ENCODE data around the gene HES1.
"Not testable (repeated sequence)": the region's sequence is repeated elsewhere in the genome, so short reads cannot be mapped to it uniquely, and the experiment has no call there.

The HES1 gene

DNA sequence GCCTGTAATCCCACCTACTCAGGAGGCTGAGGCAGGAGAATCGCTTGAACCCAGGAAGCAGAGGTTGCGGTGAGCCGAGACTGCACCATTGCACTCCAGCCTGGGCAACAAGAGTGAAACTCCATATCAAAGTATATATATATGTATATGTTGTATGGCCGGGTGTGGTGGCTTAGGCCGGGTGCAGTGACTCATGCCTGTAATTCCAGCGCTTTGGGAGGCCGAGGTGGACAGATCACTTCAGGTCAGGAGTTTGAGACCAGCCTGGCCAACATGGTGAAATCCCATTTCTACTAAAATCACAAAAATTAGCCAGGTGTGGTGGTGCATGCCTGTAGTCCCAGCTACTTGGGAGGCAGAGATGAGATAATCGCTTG lies 7.0 kb upstream of the HES1 start:
- DNase-seq = not testable (repeated sequence)

DNA sequence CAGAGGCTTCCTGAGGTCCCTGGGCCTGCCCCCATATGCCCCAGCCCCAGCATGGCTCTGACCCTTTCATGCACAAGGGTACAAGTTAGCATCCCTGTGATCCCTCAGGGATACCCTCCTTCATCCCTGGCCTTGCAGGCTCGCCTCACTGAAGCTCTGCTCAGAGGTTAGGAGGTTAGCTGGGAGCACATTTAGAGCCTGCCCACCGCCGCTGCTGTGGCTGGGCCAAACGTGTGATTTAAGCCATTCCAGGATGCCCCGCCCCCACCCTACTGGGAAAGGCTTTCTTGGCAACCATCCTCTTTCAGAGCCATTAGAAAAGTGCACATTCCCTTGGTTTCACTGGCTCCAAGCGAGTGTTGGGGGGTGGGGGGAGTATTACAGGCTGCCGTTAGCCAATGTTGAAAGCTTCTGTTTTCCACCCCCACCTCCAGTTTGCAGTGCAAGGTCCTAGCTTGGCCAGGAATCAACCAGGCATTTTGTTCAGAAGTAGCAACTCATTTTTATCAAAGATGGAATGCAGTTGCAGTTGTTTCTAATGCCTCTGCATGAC lies 6.3 kb upstream of the HES1 start:
- no peak for DNase-seq

DNA sequence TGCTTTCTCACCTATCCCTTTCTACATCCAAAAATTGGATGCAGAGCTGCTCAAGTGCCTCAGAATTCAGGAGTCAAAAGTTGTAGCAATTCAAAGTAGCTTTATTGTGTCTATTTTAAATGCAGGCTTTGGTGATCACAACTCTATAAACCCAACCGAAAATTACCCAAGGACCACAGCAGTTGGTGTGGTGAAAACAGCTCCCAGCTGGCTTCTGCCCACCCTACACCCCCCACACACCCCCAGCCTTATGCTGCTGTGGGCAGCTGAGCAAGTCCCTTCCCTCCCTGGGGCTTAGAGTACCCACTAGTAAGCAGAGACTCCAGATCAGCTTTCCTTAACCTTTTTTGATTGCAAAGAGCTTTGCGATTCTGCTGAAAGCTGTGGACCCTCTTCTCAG lies 5.8 kb upstream of the HES1 start:
- DNase-seq = no peak

DNA sequence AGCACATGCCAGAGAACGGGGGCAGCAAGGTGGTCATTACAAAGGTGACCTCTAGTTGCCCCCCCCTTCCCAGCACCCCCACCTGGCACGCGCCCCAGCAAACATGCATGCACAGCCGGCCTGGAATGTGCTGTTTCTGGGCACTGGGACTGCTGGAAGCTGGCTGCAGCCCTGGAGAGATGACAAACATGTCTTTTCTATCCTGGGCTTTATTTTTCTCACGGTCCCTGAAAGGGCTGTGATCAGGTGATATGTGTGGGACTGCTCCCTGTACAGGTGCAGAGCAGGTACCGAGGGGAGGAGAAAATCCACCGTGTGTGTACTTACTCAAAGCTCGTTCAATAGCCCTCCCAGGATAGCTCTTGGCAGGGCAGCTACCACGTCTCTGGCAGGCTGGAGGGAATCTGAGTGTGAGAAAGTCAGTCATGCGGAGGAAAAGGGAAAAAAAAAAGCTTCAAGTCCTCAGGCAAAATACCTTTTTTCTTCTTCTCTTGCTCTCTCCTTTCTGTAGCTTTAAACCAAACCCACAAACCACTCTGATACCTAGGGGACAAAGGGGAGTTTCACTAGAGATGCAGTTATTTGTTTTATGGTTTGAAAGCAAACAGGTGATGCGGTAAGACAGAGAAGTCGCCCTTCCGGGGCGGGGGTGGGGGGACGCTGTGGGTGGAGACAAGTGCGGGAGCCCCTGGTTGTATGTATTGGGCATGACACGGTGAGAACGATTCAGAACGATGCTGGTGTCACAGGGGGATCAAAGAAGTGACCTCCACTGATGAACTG lies 5.0 kb upstream of the HES1 start:
- DNase-seq = no peak

DNA sequence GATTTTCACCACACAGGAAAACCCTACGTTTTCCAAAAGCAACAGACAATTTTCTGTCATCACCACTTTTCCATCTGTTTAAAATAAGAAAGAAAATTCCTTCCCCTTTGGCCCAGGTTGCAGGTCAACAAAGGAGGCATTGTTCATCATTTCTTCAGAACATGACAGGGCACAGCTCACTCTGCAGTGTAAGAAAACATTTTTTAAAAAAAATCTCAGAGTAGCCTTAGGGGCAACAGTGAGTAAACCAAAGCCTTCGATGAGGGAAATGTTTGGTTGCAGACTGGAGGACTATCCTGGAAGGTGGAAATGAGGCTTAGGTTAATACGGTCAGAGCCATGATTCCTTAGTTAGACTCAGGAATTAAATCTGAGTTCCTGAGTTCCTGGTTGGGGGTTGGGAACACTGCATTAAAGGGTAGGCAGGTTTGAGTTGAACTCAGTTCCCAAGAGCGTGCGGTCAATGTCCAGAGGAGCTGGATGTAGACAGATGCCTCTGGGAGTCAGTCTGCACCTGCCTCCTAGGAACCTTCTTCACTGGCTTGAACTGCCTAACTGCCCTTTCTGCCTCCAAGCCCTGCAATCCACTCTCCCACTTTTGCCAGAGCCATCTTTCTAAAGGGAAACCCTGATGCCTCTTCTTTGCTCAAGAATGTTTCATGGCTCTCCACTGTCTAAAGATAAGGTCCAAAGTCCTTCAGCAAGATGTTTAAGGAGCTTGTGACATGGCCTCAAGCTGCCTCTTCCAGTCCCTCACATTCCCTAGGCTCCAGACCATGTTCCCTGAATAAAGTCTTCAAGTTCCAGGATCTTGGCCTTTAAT lies 3.3 kb upstream of the HES1 start:
- no peak for DNase-seq

DNA sequence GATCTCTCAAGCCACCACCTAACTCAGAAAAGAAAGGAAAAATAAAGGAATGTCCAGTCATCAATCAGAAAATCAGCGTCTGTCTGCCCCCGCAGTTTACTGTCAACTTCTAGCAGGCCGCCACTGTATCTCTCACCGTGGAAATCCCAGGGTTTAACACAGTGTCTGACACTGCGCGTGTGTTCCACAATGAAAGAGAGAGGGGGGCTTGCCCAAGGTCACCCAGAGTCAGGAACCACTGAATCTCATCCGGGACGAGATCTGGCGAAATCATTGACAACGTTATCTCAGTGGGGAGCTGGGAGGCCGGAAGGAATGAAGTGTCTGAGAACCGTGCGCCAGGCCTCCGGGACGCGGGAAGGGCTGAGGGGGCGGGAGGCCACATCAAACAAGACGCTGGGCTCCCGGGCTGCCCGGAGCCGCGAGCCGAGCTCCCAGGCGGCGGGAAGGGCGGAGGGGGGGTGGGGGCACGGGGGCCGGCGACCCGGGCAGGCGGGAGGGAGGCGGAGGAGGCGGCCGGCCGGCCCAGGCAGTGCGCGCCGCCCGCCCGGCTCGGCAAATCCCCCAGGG lies 2.2 kb upstream of the HES1 start:
- peak; percentile 60 for DNase-seq

DNA sequence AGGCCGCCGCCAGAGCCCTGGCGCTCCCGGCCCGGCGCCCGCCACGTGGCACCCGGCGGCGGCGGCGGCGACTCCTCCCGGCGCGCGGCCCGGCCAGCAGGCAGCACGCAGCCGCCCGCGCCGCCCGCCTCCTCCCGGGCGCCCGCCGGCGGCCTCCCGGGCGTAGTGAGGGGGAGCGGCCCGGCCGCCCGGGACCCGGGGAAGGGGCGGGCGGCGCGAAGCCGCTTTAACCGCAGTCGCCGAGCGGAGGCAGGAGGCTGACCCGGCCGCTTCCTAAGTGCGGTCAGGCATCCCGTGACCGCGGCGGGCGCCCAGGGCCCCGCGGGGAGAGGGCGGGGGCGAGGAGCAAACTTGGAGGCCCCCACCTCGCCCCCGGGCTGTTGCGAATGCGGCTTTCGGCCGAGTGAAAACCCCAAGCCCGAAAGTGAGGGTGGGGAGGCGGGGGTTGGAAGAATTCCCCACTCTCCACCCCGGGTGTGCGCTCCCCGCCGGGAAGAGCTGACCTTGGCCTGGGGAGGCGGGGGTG lies 1.7 kb upstream of the HES1 start:
- peak; percentile 76 for DNase-seq

DNA sequence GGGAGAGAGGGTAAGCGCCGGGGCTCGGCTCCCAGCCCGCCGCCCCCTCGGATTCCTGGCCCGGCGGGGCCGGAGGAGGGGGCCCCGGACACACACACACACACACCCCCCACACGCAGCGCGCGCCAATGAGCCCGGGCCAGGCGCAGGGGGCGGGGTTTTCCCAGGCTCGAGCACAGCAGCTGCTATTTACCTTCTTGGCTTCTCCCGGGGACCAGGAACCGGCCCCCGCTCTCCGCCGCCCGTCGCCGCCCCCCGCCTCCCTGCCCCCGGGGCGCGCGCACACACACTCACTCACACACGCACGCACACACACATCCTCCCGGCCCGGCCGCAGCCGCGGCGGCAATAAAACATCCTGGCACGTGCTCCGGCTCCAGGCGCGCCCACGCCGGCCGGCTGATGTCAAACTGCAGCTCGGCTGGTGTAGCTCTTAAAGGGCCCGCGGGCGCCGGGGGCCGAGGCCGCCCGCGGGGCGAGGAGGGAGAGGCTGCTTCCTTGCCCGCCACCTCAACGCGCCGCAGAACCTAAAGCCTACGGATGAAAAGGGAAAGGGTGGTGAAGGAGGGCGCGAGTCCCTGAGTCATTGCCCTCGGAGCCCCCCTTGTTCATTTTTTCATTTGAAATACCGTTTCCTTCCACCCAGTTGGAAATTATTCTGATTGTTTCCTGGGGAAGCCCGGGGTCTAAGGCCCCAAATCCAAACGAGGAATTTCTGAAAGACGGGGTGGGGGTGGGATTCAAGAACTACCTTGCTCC lies 1.0 kb upstream of the HES1 start:
- DNase-seq = peak; percentile 89

DNA sequence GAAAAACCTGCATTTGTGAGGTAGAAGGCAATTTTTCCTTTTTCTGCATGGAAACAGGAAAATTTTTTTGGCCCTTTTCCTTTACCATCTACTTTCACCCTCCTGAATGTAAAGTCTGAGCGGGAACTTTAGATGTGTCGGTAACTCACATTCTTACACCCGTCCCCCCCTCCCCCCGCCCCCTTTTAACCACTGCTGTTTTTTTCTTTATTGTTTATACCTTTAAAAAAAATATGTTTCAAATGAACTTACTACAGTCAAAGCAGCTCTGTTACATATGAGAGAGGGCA lies 487 bp upstream of the HES1 start:
- DNase-seq = no peak

DNA sequence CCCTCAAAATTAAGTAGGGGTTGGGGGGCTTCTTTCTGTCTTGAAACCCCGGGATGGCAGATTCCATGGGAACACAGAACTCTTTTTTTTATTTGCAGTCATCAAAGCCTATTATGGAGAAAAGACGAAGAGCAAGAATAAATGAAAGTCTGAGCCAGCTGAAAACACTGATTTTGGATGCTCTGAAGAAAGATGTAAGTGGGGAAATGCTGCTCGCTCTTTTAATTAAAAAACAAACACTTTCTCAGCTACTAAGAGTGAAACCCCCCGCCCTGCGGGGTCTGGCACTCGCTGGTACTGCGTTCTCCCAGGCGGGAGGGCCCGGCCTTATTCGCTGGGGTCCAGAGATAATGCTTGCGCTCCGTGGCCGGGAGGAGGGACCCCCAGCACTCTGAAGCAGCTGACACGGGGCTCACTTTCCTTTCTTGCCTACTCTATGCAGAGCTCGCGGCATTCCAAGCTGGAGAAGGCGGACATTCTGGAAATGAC lies 615 bp downstream of the HES1 start:
- DNase-seq = no peak

DNA sequence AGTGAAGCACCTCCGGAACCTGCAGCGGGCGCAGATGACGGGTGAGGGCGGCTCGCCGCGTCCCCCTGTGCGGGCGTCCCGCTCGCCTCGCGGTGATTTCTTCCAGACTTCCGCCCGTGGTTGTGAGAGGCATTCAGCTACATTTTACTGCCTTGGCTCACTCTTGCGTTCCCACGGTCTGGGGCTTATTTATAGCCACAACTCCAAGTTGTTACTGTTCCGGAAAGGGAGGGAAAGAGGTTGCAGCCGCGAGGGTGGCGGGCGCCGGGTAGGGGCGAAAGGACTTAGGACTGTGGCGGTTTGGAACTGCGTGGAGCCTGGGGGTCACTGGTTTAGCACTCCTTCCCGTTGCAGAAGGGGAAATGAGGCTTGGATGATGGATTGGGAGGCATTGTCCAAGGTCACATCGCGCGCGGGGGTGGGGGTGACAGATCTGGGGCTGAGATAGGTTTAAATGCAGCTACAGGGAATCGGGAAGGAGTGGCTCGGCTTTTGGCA lies 1.1 kb downstream of the HES1 start:
- DNase-seq = peak; percentile 48

DNA sequence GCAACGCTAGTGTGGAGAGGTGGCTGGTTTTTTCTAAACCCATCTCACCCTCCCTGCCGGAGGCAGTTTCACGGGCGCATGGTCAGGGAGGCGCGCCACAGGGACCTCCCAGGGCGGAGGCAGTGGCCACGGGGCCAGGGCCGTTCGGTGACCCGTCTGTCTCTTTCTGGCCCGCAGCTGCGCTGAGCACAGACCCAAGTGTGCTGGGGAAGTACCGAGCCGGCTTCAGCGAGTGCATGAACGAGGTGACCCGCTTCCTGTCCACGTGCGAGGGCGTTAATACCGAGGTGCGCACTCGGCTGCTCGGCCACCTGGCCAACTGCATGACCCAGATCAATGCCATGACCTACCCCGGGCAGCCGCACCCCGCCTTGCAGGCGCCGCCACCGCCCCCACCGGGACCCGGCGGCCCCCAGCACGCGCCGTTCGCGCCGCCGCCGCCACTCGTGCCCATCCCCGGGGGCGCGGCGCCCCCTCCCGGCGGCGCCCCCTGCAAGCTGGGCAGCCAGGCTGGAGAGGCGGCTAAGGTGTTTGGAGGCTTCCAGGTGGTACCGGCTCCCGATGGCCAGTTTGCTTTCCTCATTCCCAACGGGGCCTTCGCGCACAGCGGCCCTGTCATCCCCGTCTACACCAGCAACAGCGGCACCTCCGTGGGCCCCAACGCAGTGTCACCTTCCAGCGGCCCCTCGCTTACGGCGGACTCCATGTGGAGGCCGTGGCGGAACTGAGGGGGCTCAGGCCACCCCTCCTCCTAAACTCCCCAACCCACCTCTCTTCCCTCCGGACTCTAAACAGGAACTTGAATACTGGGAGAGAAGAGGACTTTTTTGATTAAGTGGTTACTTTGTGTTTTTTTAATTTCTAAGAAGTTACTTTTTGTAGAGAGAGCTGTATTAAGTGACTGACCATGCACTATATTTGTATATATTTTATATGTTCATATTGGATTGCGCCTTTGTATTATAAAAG lies 1.8 kb downstream of the HES1 start:
- DNase-seq = peak; percentile 62

DNA sequence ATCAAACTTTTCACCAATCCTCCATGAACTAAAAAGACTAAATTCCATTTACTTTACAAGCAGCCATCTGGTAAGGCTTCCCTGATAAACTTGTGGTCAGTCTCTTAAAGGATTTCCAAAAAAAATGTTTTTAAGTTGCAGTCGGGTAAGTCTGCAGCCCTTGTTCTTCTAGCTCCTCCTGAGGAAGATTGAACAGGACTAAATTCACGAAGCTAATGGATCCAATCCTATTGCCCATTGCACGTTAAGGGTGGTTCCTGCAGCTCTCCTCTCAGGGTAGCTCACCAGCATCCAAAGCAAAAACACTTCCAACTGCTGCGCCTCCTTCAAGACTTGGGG lies 2.8 kb downstream of the HES1 start:
- no peak for DNase-seq

DNA sequence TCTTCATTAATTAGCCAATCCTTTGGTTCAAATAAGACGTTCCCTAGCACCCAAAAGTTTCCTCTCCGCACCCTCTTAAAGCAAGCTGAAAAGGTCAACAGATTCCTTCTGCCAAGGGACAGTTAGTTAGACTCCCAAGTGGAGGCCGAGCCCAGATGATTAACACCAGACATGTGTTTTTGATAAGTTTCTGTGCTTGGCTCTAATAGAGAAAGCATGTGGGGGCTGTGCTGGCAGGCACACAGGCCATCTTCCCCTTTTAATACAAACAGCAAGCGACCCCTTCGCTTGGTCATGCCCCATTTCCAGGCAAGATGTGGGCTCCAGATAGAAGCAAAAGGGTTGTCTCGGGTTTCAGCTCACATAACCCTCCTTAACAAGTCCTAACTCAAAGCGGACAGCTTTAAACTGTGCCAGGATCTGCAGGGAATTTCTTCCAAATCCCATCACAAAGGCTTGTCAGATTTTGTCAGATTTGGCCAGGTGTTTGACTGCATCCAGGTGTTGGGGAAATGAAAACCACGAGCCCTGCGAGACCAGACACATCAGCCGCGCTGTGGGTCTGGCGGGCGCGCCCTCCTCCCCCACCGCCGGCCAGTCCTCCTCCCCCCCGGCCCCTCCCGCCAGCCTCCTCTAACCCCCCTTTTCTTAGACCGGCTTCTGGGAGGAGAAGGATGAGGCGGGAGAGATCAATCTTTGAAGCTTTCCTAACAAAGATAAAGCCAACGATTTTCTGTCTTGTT lies 3.3 kb downstream of the HES1 start:
- DNase-seq = no peak

DNA sequence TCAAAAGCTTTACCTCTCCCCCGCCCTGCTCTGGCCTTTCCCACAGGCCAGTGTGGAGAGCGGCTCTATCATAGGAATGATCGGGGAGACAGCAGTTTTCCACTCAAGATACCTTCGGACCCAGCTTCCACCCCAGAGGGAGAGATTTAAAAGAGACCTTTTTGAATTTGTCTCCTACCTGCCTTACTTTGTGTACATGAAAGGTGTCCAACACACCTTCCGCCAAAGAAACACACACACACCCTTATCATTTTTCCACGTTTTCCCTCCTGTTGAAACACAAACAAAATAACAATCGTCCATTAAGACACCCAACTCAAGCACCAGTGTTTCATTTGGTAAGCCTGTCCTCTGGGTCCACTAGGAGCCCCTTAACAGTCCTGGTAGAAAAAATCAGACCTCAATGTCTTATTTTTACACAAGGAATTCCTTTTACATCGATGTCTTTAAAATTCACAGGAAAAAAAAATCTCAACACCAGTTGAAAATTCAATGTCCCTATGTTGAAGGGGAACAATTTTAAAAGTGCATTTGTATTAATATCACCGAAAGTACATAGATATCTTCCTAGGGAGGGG lies 4.0 kb downstream of the HES1 start:
- no peak for DNase-seq

DNA sequence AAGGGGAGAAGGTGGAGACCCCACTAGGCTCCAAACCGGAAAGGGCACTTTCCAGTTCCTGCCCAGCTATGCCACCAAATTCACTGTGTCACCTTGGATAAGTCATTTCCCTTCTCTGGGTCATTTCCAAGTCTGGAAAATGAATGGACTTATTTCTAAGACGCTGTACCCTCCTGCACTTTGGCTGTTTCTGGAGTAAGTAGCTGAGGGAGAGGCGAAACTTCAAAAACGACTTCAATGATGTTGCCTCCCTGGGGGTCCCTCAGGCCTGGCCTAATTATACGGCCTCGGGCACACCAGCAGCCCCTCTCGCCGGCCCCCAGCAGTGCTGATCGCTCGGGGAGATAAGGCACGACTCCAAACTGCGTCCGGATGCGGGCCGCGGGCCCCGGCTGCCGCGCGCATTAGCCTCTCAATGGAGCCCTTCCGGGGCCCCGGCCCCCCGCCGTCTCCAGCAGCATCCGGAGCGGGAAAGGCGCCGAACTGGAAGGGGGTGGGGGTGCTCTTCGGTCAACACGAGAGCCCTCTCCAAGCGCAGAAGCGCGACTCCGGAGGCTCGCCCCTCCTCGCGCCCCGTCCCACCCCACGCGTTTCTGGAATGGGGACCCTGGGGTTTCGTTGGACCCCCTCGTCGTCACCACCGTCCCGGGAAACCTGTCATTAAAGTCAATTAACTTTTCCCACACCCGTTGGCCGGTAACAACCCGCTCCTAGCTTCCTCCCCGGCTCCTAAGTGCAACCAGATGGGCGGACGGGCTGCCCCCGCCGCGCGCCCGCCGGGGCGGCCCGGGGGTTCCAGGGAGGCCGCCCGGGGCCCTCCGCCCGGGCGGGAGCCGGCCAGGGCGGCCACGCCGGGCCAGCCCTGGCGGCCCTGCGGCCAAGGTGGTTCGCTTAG lies 4.8 kb downstream of the HES1 start:
- peak; percentile 58 for DNase-seq

DNA sequence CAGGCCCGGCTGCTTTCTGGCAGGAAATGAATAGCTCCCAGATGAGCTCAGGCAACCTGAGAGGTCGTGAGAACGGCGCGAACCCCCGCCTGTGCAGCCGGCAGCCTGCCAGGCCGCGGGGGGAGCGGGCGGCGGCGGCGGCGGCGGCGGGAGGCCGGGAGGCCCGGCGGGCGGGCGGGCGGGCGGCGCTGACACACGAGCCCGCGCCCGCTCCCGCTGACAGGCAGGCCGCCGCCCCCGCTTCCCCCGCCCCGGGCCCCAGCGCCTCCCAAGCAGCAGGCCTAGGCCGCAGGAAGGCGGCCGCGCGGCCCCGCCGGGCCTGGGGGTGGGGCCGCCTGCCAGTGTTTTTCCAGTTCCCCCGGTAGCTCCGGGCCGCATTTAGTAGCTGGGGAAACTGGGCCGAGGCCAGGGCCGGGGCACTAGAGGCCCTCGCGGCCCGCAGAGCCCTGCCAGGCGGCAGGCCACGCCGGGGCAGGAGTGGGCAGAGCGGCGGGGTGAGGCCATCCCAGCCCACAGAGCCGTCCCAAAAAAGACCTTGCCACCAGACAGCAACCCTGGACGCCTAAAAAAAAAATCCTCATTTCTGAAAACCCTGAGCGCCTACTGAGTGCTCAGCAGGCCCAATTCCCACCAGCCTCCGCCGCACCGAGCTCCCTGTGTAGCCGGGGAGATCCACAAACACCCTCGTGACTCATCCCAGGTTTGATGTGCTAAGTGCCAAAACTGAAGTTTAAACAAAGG lies 5.6 kb downstream of the HES1 start:
- DNase-seq = peak; percentile 87

DNA sequence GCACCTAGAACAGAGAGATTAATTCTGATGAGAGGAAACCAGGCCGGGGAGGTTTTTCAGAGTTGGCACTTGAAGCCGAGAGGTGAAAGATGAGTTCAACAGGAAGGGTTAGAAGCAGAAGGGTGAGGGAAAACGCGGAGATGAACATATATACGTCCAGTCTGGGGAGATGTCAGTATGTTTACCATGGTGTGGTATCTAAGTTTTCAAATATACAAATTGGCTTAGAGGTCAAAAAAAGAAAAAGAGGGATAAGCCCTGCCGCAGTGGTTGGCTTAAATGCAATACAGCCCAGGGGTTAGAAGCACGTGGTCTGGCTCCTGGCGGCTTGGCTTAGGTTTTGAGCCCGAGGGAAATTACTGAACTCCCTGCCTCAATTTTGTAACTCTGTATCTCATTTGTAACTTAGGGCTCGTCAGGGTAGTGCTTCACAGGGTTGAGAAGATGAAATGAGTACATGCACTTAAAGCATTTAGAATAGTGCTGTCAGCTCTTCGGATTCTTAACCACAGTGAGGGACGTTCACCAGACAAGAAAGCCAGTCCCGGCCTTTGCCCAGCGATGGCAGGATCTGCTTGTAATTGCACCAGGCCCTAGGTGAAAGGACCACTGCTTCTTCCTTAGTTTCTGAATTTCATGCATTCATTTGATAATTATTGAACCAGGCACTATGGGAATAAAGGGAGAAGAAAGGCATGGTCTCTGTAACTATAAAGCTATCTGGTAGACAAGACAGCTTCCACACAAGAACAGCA lies 6.4 kb downstream of the HES1 start:
- DNase-seq = no peak

Measured in stimulated activated CD4-positive, alpha-beta T cell treated with anti-CD3 and anti-CD28 coated beads, Interleukin-15, amount 100 ng/mL, for 24 hours (primary cell).